Measurements from ENCODE around the gene ZBTB39.

The ZBTB39 gene

GRCh38 chr12:56998981-56999380 lies 7.4 kb downstream of the ZBTB39 start:
- no peak for TF ChIP-seq CTCF (IDR thresholded peaks at IDR 0.05; ENCODE audit: low read depth, low read length)
- H3K4me3 ChIP-seq (ENCODE audit: low read depth, low read length) = no peak overlapping the region

- no peak overlapping the region for H3K4me3 ChIP-seq (ENCODE audit: low read depth, low read length)
- TF ChIP-seq CTCF (IDR thresholded peaks at IDR 0.05; ENCODE audit: low read depth, low read length) = no peak
These were observed 8.0 kb downstream of the ZBTB39 start for GRCh38 chr12:56998316-56998715.

- no peak for TF ChIP-seq CTCF (IDR thresholded peaks at IDR 0.05; ENCODE audit: low read depth, low read length)
- H3K4me3 ChIP-seq (ENCODE audit: low read depth, low read length) = no peak overlapping the region
These were observed 9.4 kb downstream of the ZBTB39 start for GRCh38 chr12:56996793-56997545.

GRCh38 chr12:56995930-56996496 lies 10.3 kb downstream of the ZBTB39 start:
- H3K4me3 ChIP-seq (ENCODE audit: low read depth, low read length) = no peak overlapping the region
- TF ChIP-seq CTCF (IDR thresholded peaks at IDR 0.05; ENCODE audit: low read depth, low read length) = no peak

- no peak overlapping the region for H3K4me3 ChIP-seq (ENCODE audit: low read depth, low read length)
- no peak for TF ChIP-seq CTCF (IDR thresholded peaks at IDR 0.05; ENCODE audit: low read depth, low read length)
These were observed 11.0 kb downstream of the ZBTB39 start for GRCh38 chr12:56995201-56995929.

- no peak for TF ChIP-seq CTCF (IDR thresholded peaks at IDR 0.05; ENCODE audit: low read depth, low read length)
- no peak overlapping the region for H3K4me3 ChIP-seq (ENCODE audit: low read depth, low read length)
These were observed 12.1 kb downstream of the ZBTB39 start for GRCh38 chr12:56994231-56994746.

DNA sequence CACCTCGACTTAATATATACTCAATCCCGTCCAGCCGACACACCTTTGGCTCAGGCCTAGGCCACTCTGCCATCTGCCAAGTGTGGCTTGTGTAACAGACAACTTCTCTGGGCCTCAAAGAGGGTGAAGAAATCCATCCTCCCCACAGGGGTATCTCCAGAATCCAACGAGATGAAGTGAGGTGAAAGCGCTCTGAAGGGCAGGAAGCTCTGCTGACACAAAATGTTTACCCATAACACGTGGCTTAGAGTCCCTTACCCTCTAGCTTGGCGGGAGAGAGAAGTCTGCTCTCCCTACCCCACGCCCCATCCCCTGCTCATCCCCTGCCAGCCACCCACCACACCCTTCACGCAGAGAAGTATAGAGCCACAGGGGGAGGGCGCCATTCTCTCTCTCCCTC lies 13.0 kb downstream of the ZBTB39 start:
- no peak for TF ChIP-seq CTCF (IDR thresholded peaks at IDR 0.05; ENCODE audit: low read depth, low read length)
- no peak overlapping the region for H3K4me3 ChIP-seq (ENCODE audit: low read depth, low read length)
